Measurements from ENCODE around the gene TSPO2. TPM values are rescaled to one million over a fixed set of nuclear protein-coding genes. Genes with fewer than 3 reads are reported as not detected.

The TSPO2 gene
- total and polyA plus RNA-seq, 2 of the 8 experiments (the other 6 are each of a cell fraction or from before 2014, with no cell fraction given), result not detected

DNA sequence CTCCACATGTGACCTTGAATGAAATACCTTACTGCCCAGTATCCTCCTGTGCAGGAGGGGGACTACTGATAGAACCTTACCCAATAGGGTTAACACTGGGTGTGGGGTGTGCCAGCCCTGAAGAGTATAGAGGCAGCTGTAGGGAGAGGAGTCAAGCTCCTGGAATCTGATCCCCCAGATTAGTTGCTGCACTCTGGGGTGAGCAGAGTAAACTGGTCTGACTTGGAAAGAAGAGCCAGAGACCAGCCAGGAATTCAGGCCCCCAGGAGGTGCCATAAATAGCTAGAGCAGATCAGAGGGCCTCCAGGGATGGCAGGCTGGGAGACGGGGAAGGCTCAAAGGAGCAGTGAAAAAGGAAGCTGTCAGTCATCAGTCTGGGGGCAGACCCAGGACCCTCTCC lies 7.3 kb downstream of the TSPO2 start:
- no peak overlapping the region for H2BK120ac ChIP-seq (replicated peaks; ENCODE audit: low read depth, low read length)
- H3K23me2 ChIP-seq (ENCODE audit: low read depth, low read length), result no peaks in the 10 kb centered on the region
- no peak overlapping the region for H2BK20ac ChIP-seq (ENCODE audit: low read length)
- H2AK5ac ChIP-seq (ENCODE audit: low read depth, low read length), result no peak overlapping the region
- H4K20me1 ChIP-seq (replicated peaks in 1 of 2; ENCODE audit: control insufficient read depth in 1 of 2, insufficient read depth in 2 of 2, low read length in 2 of 2), result no peaks in the 10 kb centered on the region
- no peaks in the 10 kb centered on the region for H3K9me3 ChIP-seq (ENCODE audit: insufficient read depth in 2 of 2, low read depth in 1 of 2, low read length in 1 of 2)
- H3K23ac ChIP-seq (ENCODE audit: insufficient read length), result no peak overlapping the region
- H4K8ac ChIP-seq (ENCODE audit: extremely low read depth, insufficient read depth, low read length), result no peak overlapping the region
- H3K4me3 ChIP-seq (ENCODE audit: extremely low read depth in 1 of 4, insufficient read depth in 2 of 4, low read depth in 3 of 4, low read length in 4 of 4), result no peak overlapping the region
- no peak overlapping the region for H3K4ac ChIP-seq (replicated peaks; ENCODE audit: insufficient read length, low read depth, low read length)
- H3K4me1 ChIP-seq (replicated peaks in 1 of 4; ENCODE audit: control insufficient read depth in 3 of 4, insufficient read depth in 4 of 4, low read length in 3 of 4), result peaks cover 0 to 5% (median 0%) of the 10 kb centered on the region in 4 experiments; a peak in 2 of 7 replicates
- no peak overlapping the region for H4K91ac ChIP-seq (replicated peaks; ENCODE audit: insufficient read length, low read length)
- no peak overlapping the region for H4K5ac ChIP-seq (ENCODE audit: insufficient read length, low read depth, low read length)
- no peak overlapping the region for H2BK12ac ChIP-seq (ENCODE audit: low read depth, low read length)
- DNase-seq (ENCODE audit: low read depth in 1 of 2, low spot score in 2 of 2) (peak in 1 of 2 experiments; percentile 32), FAIRE-seq (no peak)
- no peak overlapping the region for H3K56ac ChIP-seq (replicated peaks; ENCODE audit: insufficient read length, low read depth, low read length)
- H3K9ac ChIP-seq (replicated peaks in 1 of 4; ENCODE audit: extremely low read depth in 1 of 4, low read depth in 3 of 4, low read length in 3 of 4), result no peak overlapping the region
- no peaks in the 10 kb centered on the region for H3K79me1 ChIP-seq (ENCODE audit: low read depth, low read length)
- H3K14ac ChIP-seq (ENCODE audit: insufficient read length), result no peak overlapping the region
- no peaks in the 10 kb centered on the region for H3K36me3 ChIP-seq (ENCODE audit: control insufficient read depth in 2 of 4, insufficient read depth in 4 of 4, low read length in 3 of 4)
- ChIA-PET POLR2A (ENCODE audit: partially characterized antibody) (interaction anchor here (1.8 kb wide), 1 partner anchor 11 kb away, joined by 4 read pairs; the partner anchor contains the start of gene UNC5CL), CTCF (ENCODE audit: partially characterized antibody) (interaction anchor here (0.5 to 2.6 kb wide), 5 partner anchors 9 to 1730 kb away, joined by 3 to 18 read pairs (median 6); partner anchors contain the start of gene UNC5CL)
- H3K4me2 ChIP-seq (ENCODE audit: insufficient read depth in 1 of 2, low read depth in 2 of 2, low read length in 2 of 2), result no peak overlapping the region
- H2BK5ac ChIP-seq (ENCODE audit: low read depth, low read length), result no peak overlapping the region
- H2BK15ac ChIP-seq (ENCODE audit: low read length), result no peak overlapping the region
- no peak overlapping the region for H2AFZ ChIP-seq (ENCODE audit: low read length)
- H3K79me2 ChIP-seq (ENCODE audit: control insufficient read depth in 1 of 2, insufficient read depth in 2 of 2, low read length in 2 of 2), result no peaks in the 10 kb centered on the region
- H3K18ac ChIP-seq (ENCODE audit: extremely low read depth, low read length), result no peak overlapping the region
- H3K27me3 ChIP-seq (replicated peaks in 1 of 4; ENCODE audit: control insufficient read depth in 3 of 4, extremely low read depth in 1 of 4, insufficient read depth in 3 of 4, low read length in 3 of 4), result no peaks in the 10 kb centered on the region
- WGBS, 2 experiments (ENCODE audit: extremely low coverage in 1 of 2, insufficient coverage in 1 of 2, insufficient read length in 1 of 2, insufficient replicate concordance in 2 of 2, low coverage in 1 of 2, low lambda C conversion rate in 2 of 2, missing lambda C conversion rate in 1 of 2), result 75% methylated on average over 1 of the region's 1 CpG; no CpG with 5 or more reads in 1 of the 2 experiments
- no peak overlapping the region for H3K27ac ChIP-seq (ENCODE audit: low read depth, low read length)
- TF ChIP-seq SIN3A (conservative IDR thresholded peaks at IDR 0.05 in 1 of 2, IDR thresholded peaks at IDR 0.05 in 1 of 2; ENCODE audit: low read depth in 1 of 2, low read length in 2 of 2) (no peak), TBP (IDR thresholded peaks at IDR 0.05; ENCODE audit: low read depth, low read length) (no peak), KDM4A (IDR thresholded peaks at IDR 0.05; ENCODE audit: low read depth, low read length, severe bottlenecking) (no peak), ZNF274 (IDR thresholded peaks at IDR 0.05; ENCODE audit: borderline replicate concordance, extremely low read depth, low read length) (no peak), RBBP5 (IDR thresholded peaks at IDR 0.05; ENCODE audit: borderline replicate concordance, low read depth, low read length) (no peak), TAF7 (optimal IDR thresholded peaks at IDR 0.05; ENCODE audit: borderline replicate concordance, low read depth, low read length) (no peak), EGR1 (IDR thresholded peaks at IDR 0.05; ENCODE audit: borderline replicate concordance, low read depth, low read length) (no peak), CBX5 (IDR thresholded peaks at IDR 0.05; ENCODE audit: low read depth, low read length) (no peak), EP300 (IDR thresholded peaks at IDR 0.05; ENCODE audit: borderline replicate concordance in 1 of 2, low read depth in 2 of 2, low read length in 2 of 2) (no peak), SUZ12 (IDR thresholded peaks at IDR 0.05; ENCODE audit: low read length) (no peak), POU5F1 (IDR thresholded peaks at IDR 0.05; ENCODE audit: low read depth, low read length) (no peak), MAFK (IDR thresholded peaks at IDR 0.05; ENCODE audit: low read depth, low read length) (no peak), PHF8 (conservative IDR thresholded peaks at IDR 0.05; ENCODE audit: low read depth, low read length) (no peak), NANOG (IDR thresholded peaks at IDR 0.05; ENCODE audit: insufficient read depth, low read depth, low read length, poor library complexity, severe bottlenecking) (no peak)

All from H1 (cell line).